Type B pancreatic cell (in vitro differentiated cells): ENCODE data around the gene EPB41L5. TPM values are rescaled to one million over a fixed set of nuclear protein-coding genes. Genes with fewer than 3 reads are reported as not detected.

Experiments
- DNase-seq: peaks from one replicate; pipeline ENCODE4 v3.0.0; 2021; ENCODE audit warnings: mixed read lengths; ENCODE audit not compliant: unreplicated experiment; ENCODE audit errors: extremely low spot score
- H3K27ac Mint-ChIP-seq: 2 replicates; pipeline ENCODE4 v1.8.0; 2021; ENCODE audit warnings: mild to moderate bottlenecking, mixed read lengths
- H3K27me3 Mint-ChIP-seq: 2 replicates; pipeline ENCODE4 v1.8.0; 2021; ENCODE audit warnings: mixed read lengths
- H3K36me3 Mint-ChIP-seq: 2 replicates; pipeline ENCODE4 v1.8.0; 2021; ENCODE audit warnings: mixed read lengths
- H3K4me1 Mint-ChIP-seq: one replicate; pipeline ENCODE4 v1.8.0; 2021; ENCODE audit warnings: mixed read lengths; ENCODE audit not compliant: unreplicated experiment
- H3K4me3 Mint-ChIP-seq: 2 replicates; pipeline ENCODE4 v1.8.0; 2021; ENCODE audit warnings: mild to moderate bottlenecking, mixed read lengths
- H3K9me3 Mint-ChIP-seq: 2 replicates; pipeline ENCODE4 v1.8.0; 2021; ENCODE audit warnings: mixed read lengths
- CTCF ChIP-seq: fragments of 200-600 bp; sonication (generic); conservative IDR thresholded peaks from 2 replicates; pipeline ENCODE4 v1.5.0; 2021; ENCODE audit warnings: antibody characterized with exemption, mild to moderate bottlenecking
- total RNA-seq: library from RNA; stranded (reverse); gene quantifications from 2 replicates; pipeline ENCODE4 v1.2.1, GENCODE V29; 2021; ENCODE audit warnings: low replicate concordance

The EPB41L5 gene
- total RNA-seq, 1 donor from 2014 or later = 37.6 TPM

GRCh38 chr2:120222186-120223033 is 209.5 kb downstream of the EPB41L5 start:
- H3K9me3 Mint-ChIP-seq = peaks cover 8% of the 10 kb centered on the region
- DNase-seq = no peak
- peak overlapping the region; percentile 86 for H3K4me3 Mint-ChIP-seq
- H3K27ac Mint-ChIP-seq = peak overlapping the region; percentile 82
- peaks cover 39% of the 10 kb centered on the region for H3K36me3 Mint-ChIP-seq
- peaks cover 7% of the 10 kb centered on the region for H3K27me3 Mint-ChIP-seq
- H3K4me1 Mint-ChIP-seq = peaks cover 15% of the 10 kb centered on the region
- TF ChIP-seq CTCF = no peak

- Mint-ChIP-seq H3K4me1 (peaks cover 15% of the 10 kb centered on the region), H3K27ac (peak within 1 kb of the TSS; percentile 82), H3K9me3 (peaks cover 4% of the 10 kb centered on the region), H3K27me3 (peaks cover 13% of the 10 kb centered on the region), H3K4me3 (peak within 1 kb of the TSS; percentile 88), H3K36me3 (peaks cover 35% of the 10 kb centered on the region)
- DNase-seq = peak; percentile 92
- peak; percentile 65 for TF ChIP-seq CTCF
Measured at GRCh38 chr2:120223034-120223912, 210.4 kb downstream of the EPB41L5 start, which contains the start of gene TMEM185B. Gene TMEM185B, minus strand, starts transcription at chr2:120223400. Its CDS starts 424 bp downstream, at chr2:120222976.

GRCh38 chr2:120224256-120224655 is 211.4 kb downstream of the EPB41L5 start:
- Mint-ChIP-seq H3K36me3 (peaks cover 27% of the 10 kb centered on the region), H3K9me3 (peaks cover 4% of the 10 kb centered on the region), H3K27ac (peak overlapping the region; percentile 72), H3K4me1 (peaks cover 17% of the 10 kb centered on the region), H3K27me3 (peaks cover 19% of the 10 kb centered on the region), H3K4me3 (peak overlapping the region; percentile 88)
- no peak for DNase-seq
- no peak for TF ChIP-seq CTCF

GRCh38 chr2:120224735-120225548 is 212.1 kb downstream of the EPB41L5 start:
- no peak for DNase-seq
- no peak for TF ChIP-seq CTCF
- Mint-ChIP-seq H3K4me1 (peaks cover 20% of the 10 kb centered on the region), H3K4me3 (peak overlapping the region; percentile 69), H3K9me3 (peaks cover 4% of the 10 kb centered on the region), H3K27me3 (peaks cover 22% of the 10 kb centered on the region), H3K36me3 (peaks cover 24% of the 10 kb centered on the region), H3K27ac (peak overlapping the region; percentile 13)

- DNase-seq = no peak
- no peak overlapping the region for H3K27ac Mint-ChIP-seq
- H3K4me1 Mint-ChIP-seq = peaks cover 19% of the 10 kb centered on the region
- TF ChIP-seq CTCF = no peak
- peak overlapping the region; percentile 41 for H3K4me3 Mint-ChIP-seq
- H3K36me3 Mint-ChIP-seq = peaks cover 19% of the 10 kb centered on the region
- H3K27me3 Mint-ChIP-seq = peaks cover 22% of the 10 kb centered on the region
- peaks cover 4% of the 10 kb centered on the region for H3K9me3 Mint-ChIP-seq
Measured at GRCh38 chr2:120225549-120226065, 212.7 kb downstream of the EPB41L5 start.
